Karpas-422 (cell line): Measurements from ENCODE around the gene CCDC187. TPM values are rescaled to one million over a fixed set of nuclear protein-coding genes. Genes with fewer than 3 reads are reported as not detected.
A peak's percentile ranks its signal among the peaks of the same experiment; 100 is the strongest.

ENCODE experiments used
- DNase-seq: peaks from one replicate; pipeline ENCODE4 v3.0.0-alpha.2; 2015
- H2AFZ ChIP-seq: fragments of 200-600 bp; sonication (generic); 2 replicates; pipeline ENCODE4 v1.6.1; 2014; ENCODE audit warnings: antibody characterized with exemption, low read length, mixed read lengths
- H3K27ac ChIP-seq: fragments of 200-600 bp; sonication (generic); 2 replicates; pipeline ENCODE4 v1.5.1; 2014; ENCODE audit warnings: mild to moderate bottlenecking, low read length, moderate library complexity
- H3K27me3 ChIP-seq: fragments of 200-600 bp; sonication (generic); 2 replicates; pipeline ENCODE4 v1.6.1; 2014; ENCODE audit warnings: low read length, mixed read lengths
- H3K36me3 ChIP-seq: fragments of 200-600 bp; sonication (generic); 2 replicates; pipeline ENCODE4 v1.6.1; 2014; ENCODE audit warnings: low read length, mixed read lengths; ENCODE audit not compliant: insufficient read depth
- H3K4me1 ChIP-seq: fragments of 200-600 bp; sonication (generic); 2 replicates; pipeline ENCODE4 v1.6.1; 2014; ENCODE audit warnings: mild to moderate bottlenecking, low read length, mixed read lengths
- H3K4me2 ChIP-seq: fragments of 200-600 bp; sonication (generic); 2 replicates; pipeline ENCODE4 v1.6.1; 2014; ENCODE audit warnings: low read length, low read depth, mild to moderate bottlenecking; ENCODE audit not compliant: poor library complexity, severe bottlenecking
- H3K4me3 ChIP-seq: fragments of 200-600 bp; sonication (generic); 2 replicates; pipeline ENCODE4 v1.5.1; 2014; ENCODE audit warnings: mild to moderate bottlenecking, antibody characterized with exemption, low read length, mixed read lengths
- H3K79me2 ChIP-seq: fragments of 200-600 bp; sonication (generic); 2 replicates; pipeline ENCODE4 v1.6.1; 2014; ENCODE audit warnings: mild to moderate bottlenecking, low read length, mixed read lengths
- H3K9ac ChIP-seq: fragments of 200-600 bp; sonication (generic); 2 replicates; pipeline ENCODE4 v1.6.0; 2014; ENCODE audit warnings: low read length
- H3K9me2 ChIP-seq: fragments of 200-600 bp; sonication (generic), shearing (Covaris generic); replicated peaks from 2 replicates; pipeline ENCODE4 v1.6.0; 2014; ENCODE audit warnings: mild to moderate bottlenecking, low read length, moderate library complexity; ENCODE audit not compliant: insufficient read depth
- H3K9me3 ChIP-seq: fragments of 300-700, 200-600 bp; sonication (generic); 2 replicates; pipeline ENCODE4 v1.6.1; 2014; ENCODE audit warnings: low read length, mixed read lengths
- H4K20me1 ChIP-seq: fragments of 200-600 bp; sonication (generic); 2 replicates; pipeline ENCODE4 v1.6.1; 2014; ENCODE audit warnings: mild to moderate bottlenecking, antibody characterized with exemption, low read length, low read depth; ENCODE audit not compliant: insufficient read depth
- total RNA-seq: library from RNA; depleted of rRNA; stranded (reverse); fragments of >200 nt; shearing (Covaris generic); gene quantifications from 2 replicates; pipeline ENCODE4 v1.2.3, GENCODE V29; 2014; ENCODE audit warnings: low replicate concordance

CCDC187 gene
- total RNA-seq, 1 experiment from 2014 or later = 0.34 TPM

DNA sequence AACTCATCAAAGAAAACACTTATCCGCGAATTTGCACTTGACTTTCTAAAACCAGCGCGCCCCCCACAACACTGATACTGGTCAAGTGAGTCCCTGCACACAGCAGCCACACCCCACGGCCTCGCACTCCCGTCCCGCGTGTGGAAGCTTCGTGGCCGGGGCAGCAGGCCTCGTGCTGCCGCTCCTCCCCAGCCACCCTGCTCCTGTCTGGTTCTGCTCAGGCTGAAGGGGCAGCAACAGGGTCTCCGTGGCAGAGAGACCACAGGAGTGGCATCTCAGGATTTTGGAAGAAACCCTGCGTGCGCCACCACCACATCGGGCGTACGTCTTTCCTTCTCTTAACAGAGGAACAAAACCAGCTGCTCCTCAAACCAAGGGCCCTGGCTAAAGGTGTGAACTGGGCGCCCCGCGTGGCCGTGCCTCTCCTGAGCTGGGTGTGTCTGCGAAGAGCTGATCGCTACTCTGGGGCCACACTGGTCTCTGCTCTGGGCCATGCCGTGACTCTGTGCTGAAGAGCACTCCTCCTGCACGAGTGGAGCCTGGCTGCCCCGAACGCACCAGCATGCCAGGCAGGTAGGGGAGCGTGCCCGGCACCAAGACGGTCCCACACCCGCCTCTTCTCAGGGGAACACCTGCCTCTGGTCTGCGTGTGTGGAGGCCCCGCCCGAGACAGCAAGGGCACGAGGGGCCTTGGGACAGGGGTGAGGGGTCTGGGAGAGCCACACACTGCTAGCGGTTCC lies 81.6 kb downstream of the CCDC187 start:
- Histone ChIP-seq H3K79me2 (peaks cover 9% of the 10 kb centered on the region; the same call in 1 of the 2 replicates), H3K4me1 (peaks cover 53% of the 10 kb centered on the region), H3K9ac (peak overlapping the region; percentile 31; the same call in 1 of the 2 replicates), H3K4me2 (peak overlapping the region; percentile 67), H3K36me3 (peaks cover 19% of the 10 kb centered on the region; the same call in 1 of the 2 replicates), H3K27ac (peak overlapping the region; percentile 98), H4K20me1 (peaks cover 16% of the 10 kb centered on the region; the same call in 1 of the 2 replicates), H2AFZ (no peak overlapping the region), H3K27me3 (no peaks in the 10 kb centered on the region), H3K9me3 (no peaks in the 10 kb centered on the region), H3K4me3 (no peak overlapping the region), H3K9me2 (no peaks in the 10 kb centered on the region)
- DNase-seq = no peak

- Histone ChIP-seq H3K9me3 (peaks cover 5% of the 10 kb centered on the region; the same call in 1 of the 2 replicates), H4K20me1 (peaks cover 6% of the 10 kb centered on the region; the same call in 1 of the 2 replicates), H3K4me1 (peaks cover 31% of the 10 kb centered on the region), H3K27me3 (no peaks in the 10 kb centered on the region), H3K4me2 (no peak overlapping the region), H3K36me3 (peaks cover 30% of the 10 kb centered on the region), H3K9me2 (no peaks in the 10 kb centered on the region), H2AFZ (no peak overlapping the region), H3K79me2 (peaks cover 9% of the 10 kb centered on the region; the same call in 1 of the 2 replicates), H3K4me3 (no peak overlapping the region), H3K9ac (no peak overlapping the region), H3K27ac (no peak overlapping the region)
- DNase-seq = no peak
Observed at GRCh38 chr9:136220017-136220729, 83.7 kb downstream of the CCDC187 start.

GRCh38 chr9:136219276-136219675 lies 84.6 kb downstream of the CCDC187 start:
- Histone ChIP-seq H3K9me3 (peaks cover 12% of the 10 kb centered on the region), H3K36me3 (peaks cover 35% of the 10 kb centered on the region), H3K4me1 (peaks cover 22% of the 10 kb centered on the region), H4K20me1 (peaks cover 6% of the 10 kb centered on the region; the same call in 1 of the 2 replicates), H3K9ac (no peak overlapping the region), H3K79me2 (peaks cover 8% of the 10 kb centered on the region; the same call in 1 of the 2 replicates), H3K4me3 (no peak overlapping the region), H3K9me2 (no peaks in the 10 kb centered on the region), H2AFZ (no peak overlapping the region), H3K27ac (no peak overlapping the region), H3K27me3 (no peaks in the 10 kb centered on the region), H3K4me2 (no peak overlapping the region)
- DNase-seq = no peak

GRCh38 chr9:136218673-136219072 lies 85.2 kb downstream of the CCDC187 start:
- H3K27ac ChIP-seq = no peak overlapping the region
- no peak overlapping the region for H3K9ac ChIP-seq
- peaks cover 18% of the 10 kb centered on the region for H3K9me3 ChIP-seq
- H3K27me3 ChIP-seq = no peaks in the 10 kb centered on the region
- peaks cover 6% of the 10 kb centered on the region; the same call in 1 of the 2 replicates for H4K20me1 ChIP-seq
- peaks cover 16% of the 10 kb centered on the region for H3K4me1 ChIP-seq
- no peak overlapping the region for H2AFZ ChIP-seq
- H3K36me3 ChIP-seq = peaks cover 35% of the 10 kb centered on the region
- no peaks in the 10 kb centered on the region for H3K9me2 ChIP-seq
- 0 out of 2 replicates have a peak, but pooled peaks cover 5% of the 10 kb centered on the region for H3K79me2 ChIP-seq
- DNase-seq = no peak
- H3K4me2 ChIP-seq = no peak overlapping the region
- H3K4me3 ChIP-seq = no peak overlapping the region

- no peaks in the 10 kb centered on the region for H3K9me2 ChIP-seq
- no peak overlapping the region for H3K27ac ChIP-seq
- H2AFZ ChIP-seq = no peak overlapping the region
- peaks cover 6% of the 10 kb centered on the region; the same call in 1 of the 2 replicates for H4K20me1 ChIP-seq
- H3K4me2 ChIP-seq = no peak overlapping the region
- H3K79me2 ChIP-seq = 0 out of 2 replicates have a peak, but pooled peaks cover 5% of the 10 kb centered on the region
- H3K9me3 ChIP-seq = peaks cover 21% of the 10 kb centered on the region
- peaks cover 37% of the 10 kb centered on the region for H3K36me3 ChIP-seq
- H3K9ac ChIP-seq = no peak overlapping the region
- peaks cover 12% of the 10 kb centered on the region for H3K4me1 ChIP-seq
- H3K27me3 ChIP-seq = no peaks in the 10 kb centered on the region
- DNase-seq = no peak
- no peak overlapping the region for H3K4me3 ChIP-seq
Observed at GRCh38 chr9:136218271-136218670, 85.6 kb downstream of the CCDC187 start.

DNA sequence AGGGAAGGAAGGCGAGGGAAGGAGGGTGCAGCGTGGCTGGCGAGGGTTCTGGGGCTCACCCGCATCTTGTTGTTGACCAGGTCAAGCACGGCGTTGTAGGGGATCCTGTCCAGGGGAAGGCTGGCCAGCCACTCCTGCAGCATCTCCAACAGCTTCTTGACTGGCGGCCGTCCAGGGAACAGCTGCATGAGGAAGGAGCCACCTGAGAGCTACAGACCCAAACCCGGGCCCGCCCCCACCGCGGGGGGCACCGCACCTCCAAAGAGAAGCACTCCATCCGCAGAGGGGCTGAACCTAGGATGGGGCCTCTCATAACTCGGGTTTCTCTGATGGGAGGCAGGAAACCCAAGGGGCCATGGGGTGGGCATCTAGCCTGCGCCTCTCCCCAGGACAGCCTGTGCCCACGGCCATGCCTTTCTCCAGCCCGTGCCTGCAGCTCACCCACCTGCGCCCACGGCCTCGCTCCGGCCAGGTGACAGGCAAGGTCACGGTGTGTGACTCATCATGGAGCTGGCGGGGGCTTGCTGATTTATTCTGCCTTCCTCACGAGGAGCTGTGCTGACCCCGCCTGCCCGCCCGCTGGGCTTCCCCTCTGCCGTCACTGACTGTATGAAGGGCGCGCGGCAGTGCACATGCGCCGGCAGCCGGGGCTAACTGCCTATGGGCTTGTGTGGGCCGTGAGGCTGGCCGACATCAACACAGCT lies 87.2 kb downstream of the CCDC187 start:
- Histone ChIP-seq H3K9ac (no peak overlapping the region), H3K27me3 (no peaks in the 10 kb centered on the region), H3K9me2 (no peaks in the 10 kb centered on the region), H2AFZ (no peak overlapping the region), H3K79me2 (no peaks in the 10 kb centered on the region), H4K20me1 (0 out of 2 replicates have a peak, but pooled peaks cover 2% of the 10 kb centered on the region), H3K4me2 (no peak overlapping the region), H3K9me3 (peaks cover 21% of the 10 kb centered on the region), H3K4me1 (peaks cover 3% of the 10 kb centered on the region; the same call in 1 of the 2 replicates), H3K36me3 (peaks cover 40% of the 10 kb centered on the region), H3K27ac (no peak overlapping the region), H3K4me3 (no peak overlapping the region)
- DNase-seq = no peak

- H3K4me3 ChIP-seq = no peak overlapping the region
- DNase-seq = no peak
- peaks cover 3% of the 10 kb centered on the region; the same call in 1 of the 2 replicates for H3K4me1 ChIP-seq
- no peaks in the 10 kb centered on the region for H3K79me2 ChIP-seq
- no peak overlapping the region for H3K9ac ChIP-seq
- H3K27ac ChIP-seq = no peak overlapping the region
- H3K9me2 ChIP-seq = no peaks in the 10 kb centered on the region
- H2AFZ ChIP-seq = no peak overlapping the region
- H3K4me2 ChIP-seq = no peak overlapping the region
- no peaks in the 10 kb centered on the region for H3K27me3 ChIP-seq
- H4K20me1 ChIP-seq = peaks cover 5% of the 10 kb centered on the region; the same call in 1 of the 2 replicates
- peaks cover 21% of the 10 kb centered on the region for H3K9me3 ChIP-seq
- peaks cover 35% of the 10 kb centered on the region for H3K36me3 ChIP-seq
Observed at GRCh38 chr9:136213733-136214132, 90.2 kb downstream of the CCDC187 start.
